Stimulated activated CD4-positive, alpha-beta T cell treated with anti-CD3 and anti-CD28 coated beads, Interleukin-1b, Interleukin-23, amount 100 ng/mL, for 4 hours (primary cell): Measurements from ENCODE around the gene PREP.
A peak's percentile ranks its signal among the peaks of the same experiment; 100 is the strongest.
"Not testable (repeated sequence)": the region's sequence is repeated elsewhere in the genome, so short reads cannot be mapped to it uniquely, and the experiment has no call there.

Experiments
- DNase-seq, 2 donors: peaks; one replicate each; pipeline ENCODE4 v3.0.0-alpha.2; 2020; ENCODE audit warnings: low read depth in 2 of 2

The PREP gene

GRCh38 chr6:105402939-105403935 is at the start of gene PREP:
TSS of gene PREP (minus strand) at chr6:105403082. CDS start at chr6:105402891, 191 bp downstream.
- DNase-seq: peak; percentile 70 to 84

- no peak for DNase-seq
Measured at GRCh38 chr6:105452376-105452775, 49.5 kb upstream of the PREP start.

GRCh38 chr6:105449756-105450390 is 47.0 kb upstream of the PREP start:
- DNase-seq: no peak

- DNase-seq: no peak
Measured at GRCh38 chr6:105445481-105445880, 42.6 kb upstream of the PREP start.

- DNase-seq: no peak
Measured at GRCh38 chr6:105443941-105444340, 41.1 kb upstream of the PREP start.

- DNase-seq: no peak
Measured at GRCh38 chr6:105442369-105442768, 39.5 kb upstream of the PREP start.

- DNase-seq: no peak
Measured at GRCh38 chr6:105437236-105437635, 34.4 kb upstream of the PREP start.

GRCh38 chr6:105433723-105434122 is 30.8 kb upstream of the PREP start:
- no peak for DNase-seq

- DNase-seq: no peak
Measured at GRCh38 chr6:105432797-105433196, 29.9 kb upstream of the PREP start.

- DNase-seq: no peak
Measured at GRCh38 chr6:105431226-105431625, 28.3 kb upstream of the PREP start.

GRCh38 chr6:105430685-105431084 is 27.8 kb upstream of the PREP start:
- DNase-seq: no peak

GRCh38 chr6:105429676-105430075 is 26.8 kb upstream of the PREP start:
- no peak for DNase-seq

GRCh38 chr6:105428342-105428957 is 25.6 kb upstream of the PREP start:
- no peak for DNase-seq

GRCh38 chr6:105424175-105424783 is 21.4 kb upstream of the PREP start:
- peak; percentile 23 to 58 for DNase-seq

GRCh38 chr6:105416971-105417370 is 14.1 kb upstream of the PREP start:
- not testable (repeated sequence) for DNase-seq

- DNase-seq: no peak
Measured at GRCh38 chr6:105409734-105410133, 6.9 kb upstream of the PREP start.

GRCh38 chr6:105402090-105402938 is 568 bp downstream of the PREP start:
- peak; percentile 1 to 8 for DNase-seq

GRCh38 chr6:105401247-105402089 is 1.4 kb downstream of the PREP start:
- DNase-seq: no peak

- DNase-seq: no peak
Measured at GRCh38 chr6:105400501-105400900, 2.4 kb downstream of the PREP start.

- DNase-seq: no peak
Measured at GRCh38 chr6:105398859-105399258, 4.0 kb downstream of the PREP start.
